ENCODE data around the gene ADAM10.
"Not testable (repeated sequence)": the region's sequence is repeated elsewhere in the genome, so short reads cannot be mapped to it uniquely, and the experiment has no call there.

DNA sequence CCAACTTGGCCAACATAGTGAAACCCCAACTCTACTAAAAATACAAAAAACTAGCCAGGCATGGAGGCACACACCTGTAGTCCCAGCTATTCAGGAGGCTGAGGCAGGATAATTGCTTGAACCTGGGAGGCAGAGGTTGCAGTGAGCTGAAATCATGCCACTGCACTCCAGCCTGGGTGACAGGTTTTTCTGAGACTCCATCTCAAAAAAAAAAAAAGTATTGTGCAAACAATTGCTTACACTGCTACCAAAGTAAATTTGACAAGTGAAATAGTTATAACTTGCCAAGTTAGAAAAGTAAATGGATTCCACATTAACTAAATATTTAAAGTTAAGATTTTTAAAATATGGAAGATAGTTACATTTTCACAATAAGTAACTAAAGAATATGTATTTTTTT lies 129.2 kb downstream of the ADAM10 start:
- TF ChIP-seq POLR2AphosphoS5 (IDR thresholded peaks at IDR 0.05; ENCODE audit: low read depth); SPI1 (IDR thresholded peaks at IDR 0.05; ENCODE audit: borderline replicate concordance, low read depth): not testable (repeated sequence)
- TF ChIP-seq, protein P1, sequence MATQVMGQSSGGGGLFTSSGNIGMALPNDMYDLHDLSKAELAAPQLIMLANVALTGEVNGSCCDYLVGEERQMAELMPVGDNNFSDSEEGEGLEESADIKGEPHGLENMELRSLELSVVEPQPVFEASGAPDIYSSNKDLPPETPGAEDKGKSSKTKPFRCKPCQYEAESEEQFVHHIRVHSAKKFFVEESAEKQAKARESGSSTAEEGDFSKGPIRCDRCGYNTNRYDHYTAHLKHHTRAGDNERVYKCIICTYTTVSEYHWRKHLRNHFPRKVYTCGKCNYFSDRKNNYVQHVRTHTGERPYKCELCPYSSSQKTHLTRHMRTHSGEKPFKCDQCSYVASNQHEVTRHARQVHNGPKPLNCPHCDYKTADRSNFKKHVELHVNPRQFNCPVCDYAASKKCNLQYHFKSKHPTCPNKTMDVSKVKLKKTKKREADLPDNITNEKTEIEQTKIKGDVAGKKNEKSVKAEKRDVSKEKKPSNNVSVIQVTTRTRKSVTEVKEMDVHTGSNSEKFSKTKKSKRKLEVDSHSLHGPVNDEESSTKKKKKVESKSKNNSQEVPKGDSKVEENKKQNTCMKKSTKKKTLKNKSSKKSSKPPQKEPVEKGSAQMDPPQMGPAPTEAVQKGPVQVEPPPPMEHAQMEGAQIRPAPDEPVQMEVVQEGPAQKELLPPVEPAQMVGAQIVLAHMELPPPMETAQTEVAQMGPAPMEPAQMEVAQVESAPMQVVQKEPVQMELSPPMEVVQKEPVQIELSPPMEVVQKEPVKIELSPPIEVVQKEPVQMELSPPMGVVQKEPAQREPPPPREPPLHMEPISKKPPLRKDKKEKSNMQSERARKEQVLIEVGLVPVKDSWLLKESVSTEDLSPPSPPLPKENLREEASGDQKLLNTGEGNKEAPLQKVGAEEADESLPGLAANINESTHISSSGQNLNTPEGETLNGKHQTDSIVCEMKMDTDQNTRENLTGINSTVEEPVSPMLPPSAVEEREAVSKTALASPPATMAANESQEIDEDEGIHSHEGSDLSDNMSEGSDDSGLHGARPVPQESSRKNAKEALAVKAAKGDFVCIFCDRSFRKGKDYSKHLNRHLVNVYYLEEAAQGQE (IDR thresholded peaks at IDR 0.05; ENCODE audit: insufficient replicate concordance, low read depth), result not testable (repeated sequence)
- TF ChIP-seq, protein P2, sequence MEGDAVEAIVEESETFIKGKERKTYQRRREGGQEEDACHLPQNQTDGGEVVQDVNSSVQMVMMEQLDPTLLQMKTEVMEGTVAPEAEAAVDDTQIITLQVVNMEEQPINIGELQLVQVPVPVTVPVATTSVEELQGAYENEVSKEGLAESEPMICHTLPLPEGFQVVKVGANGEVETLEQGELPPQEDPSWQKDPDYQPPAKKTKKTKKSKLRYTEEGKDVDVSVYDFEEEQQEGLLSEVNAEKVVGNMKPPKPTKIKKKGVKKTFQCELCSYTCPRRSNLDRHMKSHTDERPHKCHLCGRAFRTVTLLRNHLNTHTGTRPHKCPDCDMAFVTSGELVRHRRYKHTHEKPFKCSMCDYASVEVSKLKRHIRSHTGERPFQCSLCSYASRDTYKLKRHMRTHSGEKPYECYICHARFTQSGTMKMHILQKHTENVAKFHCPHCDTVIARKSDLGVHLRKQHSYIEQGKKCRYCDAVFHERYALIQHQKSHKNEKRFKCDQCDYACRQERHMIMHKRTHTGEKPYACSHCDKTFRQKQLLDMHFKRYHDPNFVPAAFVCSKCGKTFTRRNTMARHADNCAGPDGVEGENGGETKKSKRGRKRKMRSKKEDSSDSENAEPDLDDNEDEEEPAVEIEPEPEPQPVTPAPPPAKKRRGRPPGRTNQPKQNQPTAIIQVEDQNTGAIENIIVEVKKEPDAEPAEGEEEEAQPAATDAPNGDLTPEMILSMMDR (IDR thresholded peaks at IDR 0.05; ENCODE audit: insufficient read depth, low read length), result not testable (repeated sequence)

All from HL-60 (cell line).